ENCODE measurements around the gene NUCB2. TPM values are rescaled to one million over a fixed set of nuclear protein-coding genes. Genes with fewer than 3 reads are reported as not detected.

The NUCB2 gene
- total and polyA plus RNA-seq, 2 of the 13 experiments (the other 11 are each of a cell fraction or from before 2014, with no cell fraction given): 54.2 to 82.4 TPM

GRCh38 chr11:17276236-17277023 lies at the start of gene NUCB2 (continued):
- TF ChIP-seq TIGD3 (CRISPR knock-in tag; IDR thresholded peaks at IDR 0.05; ENCODE audit: borderline replicate concordance) (no peak), ZNF235 (CRISPR knock-in tag; IDR thresholded peaks at IDR 0.05; ENCODE audit: borderline replicate concordance) (peak; percentile 23; the same call in 1 of the 2 replicates), ZNF784 (CRISPR knock-in tag; IDR thresholded peaks at IDR 0.05; ENCODE audit: borderline replicate concordance) (peak; percentile 85), ZNF343 (CRISPR knock-in tag; IDR thresholded peaks at IDR 0.05) (no peak), ATF6 (CRISPR knock-in tag; conservative IDR thresholded peaks at IDR 0.05) (no peak), MYNN (CRISPR knock-in tag; IDR thresholded peaks at IDR 0.05; ENCODE audit: low read depth) (no peak), CREBL2 (CRISPR knock-in tag; IDR thresholded peaks at IDR 0.05; ENCODE audit: borderline replicate concordance) (peak; percentile 95; the same call in 1 of the 2 replicates), ZBTB40 (IDR thresholded peaks at IDR 0.05) (no peak), ZBTB40 (CRISPR knock-in tag; IDR thresholded peaks at IDR 0.05) (no peak; the same call in none of the 2 replicates), ZBTB14 (CRISPR knock-in tag; IDR thresholded peaks at IDR 0.05) (peak; percentile 76), ZNF580 (CRISPR knock-in tag; IDR thresholded peaks at IDR 0.05; ENCODE audit: borderline replicate concordance, low read depth) (peak; percentile 21; the same call in 1 of the 2 replicates), POLR2AphosphoS5 (IDR thresholded peaks at IDR 0.05; ENCODE audit: low read depth, low read length) (peak; percentile 59)
